ENCODE results near the gene DMXL2. TPM values are rescaled to one million over a fixed set of nuclear protein-coding genes. Genes with fewer than 3 reads are reported as not detected.

DMXL2 gene
- total and polyA plus RNA-seq, 9 of the 15 experiments (the other 6 are each of a cell fraction or from before 2014, with no cell fraction given), result 9.3 to 57.7 (median 30.7) TPM

DNA sequence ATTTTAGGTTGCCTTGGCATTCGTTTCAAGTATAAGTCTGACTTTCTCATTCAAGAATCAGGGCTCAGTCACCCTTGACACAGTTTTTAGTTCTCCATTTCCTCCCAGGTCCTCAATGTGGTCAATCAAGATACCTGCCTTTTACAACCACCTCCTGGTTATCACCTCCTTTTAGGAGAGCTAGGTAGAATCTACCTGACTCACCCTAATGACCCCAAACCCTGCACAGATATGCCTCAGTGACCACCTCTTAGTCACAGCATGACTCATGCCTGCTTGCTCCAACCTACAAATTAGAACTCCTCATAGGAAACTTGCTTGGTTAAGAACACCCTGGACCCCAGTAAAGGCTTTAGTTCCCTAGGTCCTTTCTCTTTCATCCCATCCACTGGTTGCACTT, 22.5 kb downstream of the DMXL2 start (continued):
- TF ChIP-seq, protein P1, sequence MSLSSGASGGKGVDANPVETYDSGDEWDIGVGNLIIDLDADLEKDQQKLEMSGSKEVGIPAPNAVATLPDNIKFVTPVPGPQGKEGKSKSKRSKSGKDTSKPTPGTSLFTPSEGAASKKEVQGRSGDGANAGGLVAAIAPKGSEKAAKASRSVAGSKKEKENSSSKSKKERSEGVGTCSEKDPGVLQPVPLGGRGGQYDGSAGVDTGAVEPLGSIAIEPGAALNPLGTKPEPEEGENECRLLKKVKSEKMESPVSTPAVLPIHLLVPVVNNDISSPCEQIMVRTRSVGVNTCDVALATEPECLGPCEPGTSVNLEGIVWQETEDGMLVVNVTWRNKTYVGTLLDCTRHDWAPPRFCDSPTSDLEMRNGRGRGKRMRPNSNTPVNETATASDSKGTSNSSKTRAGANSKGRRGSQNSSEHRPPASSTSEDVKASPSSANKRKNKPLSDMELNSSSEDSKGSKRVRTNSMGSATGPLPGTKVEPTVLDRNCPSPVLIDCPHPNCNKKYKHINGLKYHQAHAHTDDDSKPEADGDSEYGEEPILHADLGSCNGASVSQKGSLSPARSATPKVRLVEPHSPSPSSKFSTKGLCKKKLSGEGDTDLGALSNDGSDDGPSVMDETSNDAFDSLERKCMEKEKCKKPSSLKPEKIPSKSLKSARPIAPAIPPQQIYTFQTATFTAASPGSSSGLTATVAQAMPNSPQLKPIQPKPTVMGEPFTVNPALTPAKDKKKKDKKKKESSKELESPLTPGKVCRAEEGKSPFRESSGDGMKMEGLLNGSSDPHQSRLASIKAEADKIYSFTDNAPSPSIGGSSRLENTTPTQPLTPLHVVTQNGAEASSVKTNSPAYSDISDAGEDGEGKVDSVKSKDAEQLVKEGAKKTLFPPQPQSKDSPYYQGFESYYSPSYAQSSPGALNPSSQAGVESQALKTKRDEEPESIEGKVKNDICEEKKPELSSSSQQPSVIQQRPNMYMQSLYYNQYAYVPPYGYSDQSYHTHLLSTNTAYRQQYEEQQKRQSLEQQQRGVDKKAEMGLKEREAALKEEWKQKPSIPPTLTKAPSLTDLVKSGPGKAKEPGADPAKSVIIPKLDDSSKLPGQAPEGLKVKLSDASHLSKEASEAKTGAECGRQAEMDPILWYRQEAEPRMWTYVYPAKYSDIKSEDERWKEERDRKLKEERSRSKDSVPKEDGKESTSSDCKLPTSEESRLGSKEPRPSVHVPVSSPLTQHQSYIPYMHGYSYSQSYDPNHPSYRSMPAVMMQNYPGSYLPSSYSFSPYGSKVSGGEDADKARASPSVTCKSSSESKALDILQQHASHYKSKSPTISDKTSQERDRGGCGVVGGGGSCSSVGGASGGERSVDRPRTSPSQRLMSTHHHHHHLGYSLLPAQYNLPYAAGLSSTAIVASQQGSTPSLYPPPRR (CRISPR knock-in tag; IDR thresholded peaks at IDR 0.05; ENCODE audit: borderline replicate concordance), result no peak
- no peak for TF ChIP-seq BRD4 (IDR thresholded peaks at IDR 0.05)
- peak; percentile 57 for TF ChIP-seq FOS (IDR thresholded peaks at IDR 0.05; ENCODE audit: extremely low read depth, insufficient read length)
- TF ChIP-seq HDAC1 (IDR thresholded peaks at IDR 0.05), result peak in 1 of 2 experiments; percentile 73; a peak in 2 of 4 replicates
- peak; percentile 28; the same call in 1 of the 2 replicates for TF ChIP-seq NFIC (IDR thresholded peaks at IDR 0.05)
- TF ChIP-seq MTA1 (IDR thresholded peaks at IDR 0.05; ENCODE audit: borderline replicate concordance), result peak; percentile 72
- TF ChIP-seq, protein P2, sequence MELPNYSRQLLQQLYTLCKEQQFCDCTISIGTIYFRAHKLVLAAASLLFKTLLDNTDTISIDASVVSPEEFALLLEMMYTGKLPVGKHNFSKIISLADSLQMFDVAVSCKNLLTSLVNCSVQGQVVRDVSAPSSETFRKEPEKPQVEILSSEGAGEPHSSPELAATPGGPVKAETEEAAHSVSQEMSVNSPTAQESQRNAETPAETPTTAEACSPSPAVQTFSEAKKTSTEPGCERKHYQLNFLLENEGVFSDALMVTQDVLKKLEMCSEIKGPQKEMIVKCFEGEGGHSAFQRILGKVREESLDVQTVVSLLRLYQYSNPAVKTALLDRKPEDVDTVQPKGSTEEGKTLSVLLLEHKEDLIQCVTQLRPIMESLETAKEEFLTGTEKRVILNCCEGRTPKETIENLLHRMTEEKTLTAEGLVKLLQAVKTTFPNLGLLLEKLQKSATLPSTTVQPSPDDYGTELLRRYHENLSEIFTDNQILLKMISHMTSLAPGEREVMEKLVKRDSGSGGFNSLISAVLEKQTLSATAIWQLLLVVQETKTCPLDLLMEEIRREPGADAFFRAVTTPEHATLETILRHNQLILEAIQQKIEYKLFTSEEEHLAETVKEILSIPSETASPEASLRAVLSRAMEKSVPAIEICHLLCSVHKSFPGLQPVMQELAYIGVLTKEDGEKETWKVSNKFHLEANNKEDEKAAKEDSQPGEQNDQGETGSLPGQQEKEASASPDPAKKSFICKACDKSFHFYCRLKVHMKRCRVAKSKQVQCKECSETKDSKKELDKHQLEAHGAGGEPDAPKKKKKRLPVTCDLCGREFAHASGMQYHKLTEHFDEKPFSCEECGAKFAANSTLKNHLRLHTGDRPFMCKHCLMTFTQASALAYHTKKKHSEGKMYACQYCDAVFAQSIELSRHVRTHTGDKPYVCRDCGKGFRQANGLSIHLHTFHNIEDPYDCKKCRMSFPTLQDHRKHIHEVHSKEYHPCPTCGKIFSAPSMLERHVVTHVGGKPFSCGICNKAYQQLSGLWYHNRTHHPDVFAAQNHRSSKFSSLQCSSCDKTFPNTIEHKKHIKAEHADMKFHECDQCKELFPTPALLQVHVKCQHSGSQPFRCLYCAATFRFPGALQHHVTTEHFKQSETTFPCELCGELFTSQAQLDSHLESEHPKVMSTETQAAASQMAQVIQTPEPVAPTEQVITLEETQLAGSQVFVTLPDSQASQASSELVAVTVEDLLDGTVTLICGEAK (IDR thresholded peaks at IDR 0.05), result no peak
- TF ChIP-seq, protein P2 (CRISPR knock-in tag; IDR thresholded peaks at IDR 0.05), result no peak
- no peak for TF ChIP-seq STAT5A (IDR thresholded peaks at IDR 0.05; ENCODE audit: borderline replicate concordance, low read length)
- no peak for TF ChIP-seq ZNF274 (IDR thresholded peaks at IDR 0.05; ENCODE audit: borderline replicate concordance, low read depth, low read length)
- TF ChIP-seq, protein P3, sequence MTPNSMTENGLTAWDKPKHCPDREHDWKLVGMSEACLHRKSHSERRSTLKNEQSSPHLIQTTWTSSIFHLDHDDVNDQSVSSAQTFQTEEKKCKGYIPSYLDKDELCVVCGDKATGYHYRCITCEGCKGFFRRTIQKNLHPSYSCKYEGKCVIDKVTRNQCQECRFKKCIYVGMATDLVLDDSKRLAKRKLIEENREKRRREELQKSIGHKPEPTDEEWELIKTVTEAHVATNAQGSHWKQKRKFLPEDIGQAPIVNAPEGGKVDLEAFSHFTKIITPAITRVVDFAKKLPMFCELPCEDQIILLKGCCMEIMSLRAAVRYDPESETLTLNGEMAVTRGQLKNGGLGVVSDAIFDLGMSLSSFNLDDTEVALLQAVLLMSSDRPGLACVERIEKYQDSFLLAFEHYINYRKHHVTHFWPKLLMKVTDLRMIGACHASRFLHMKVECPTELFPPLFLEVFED (CRISPR knock-in tag; conservative IDR thresholded peaks at IDR 0.05), result no peak
- TF ChIP-seq EP400 (IDR thresholded peaks at IDR 0.05), result no peak
- no peak for TF ChIP-seq ERF (CRISPR knock-in tag; IDR thresholded peaks at IDR 0.05)
- 0 out of 2 replicates have a peak, but pooled peaks have one; percentile 16 for TF ChIP-seq SPI1 (IDR thresholded peaks at IDR 0.05; ENCODE audit: borderline replicate concordance, low read depth, low read length)
